Measurements from ENCODE around the gene SPRYD3.

Gene SPRYD3

DNA sequence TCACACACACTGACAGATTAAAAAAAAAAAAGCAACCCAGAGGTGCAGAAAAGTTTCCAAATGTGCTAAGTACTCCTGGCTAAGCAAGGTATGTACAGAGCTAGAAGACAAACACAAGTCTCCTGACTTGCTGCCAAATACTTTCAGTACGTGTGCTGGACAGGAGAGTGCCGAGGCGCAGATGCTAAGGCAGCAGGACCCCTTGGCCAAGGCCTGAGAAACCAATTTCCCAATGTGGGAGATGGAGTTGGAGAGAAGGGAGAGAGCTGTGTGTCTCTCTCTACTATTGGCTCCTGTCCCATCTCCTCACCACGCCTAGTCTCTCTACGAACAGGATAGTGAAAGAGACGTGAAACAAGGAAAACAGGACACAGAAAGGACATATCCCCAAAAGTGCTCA lies 5.3 kb downstream of the SPRYD3 start:
- no peak for DNase-seq (ENCODE audit: low spot score in 2 of 2)
- H3K27ac Mint-ChIP-seq: peak overlapping the region; percentile 93
- no peak overlapping the region for H3K4me3 Mint-ChIP-seq
- H3K4me1 Mint-ChIP-seq: peaks cover 64% of the 10 kb centered on the region
- ATAC-seq: no peak
- H3K9me3 Mint-ChIP-seq: no peaks in the 10 kb centered on the region
- peaks cover 78% of the 10 kb centered on the region for H3K36me3 Mint-ChIP-seq

DNA sequence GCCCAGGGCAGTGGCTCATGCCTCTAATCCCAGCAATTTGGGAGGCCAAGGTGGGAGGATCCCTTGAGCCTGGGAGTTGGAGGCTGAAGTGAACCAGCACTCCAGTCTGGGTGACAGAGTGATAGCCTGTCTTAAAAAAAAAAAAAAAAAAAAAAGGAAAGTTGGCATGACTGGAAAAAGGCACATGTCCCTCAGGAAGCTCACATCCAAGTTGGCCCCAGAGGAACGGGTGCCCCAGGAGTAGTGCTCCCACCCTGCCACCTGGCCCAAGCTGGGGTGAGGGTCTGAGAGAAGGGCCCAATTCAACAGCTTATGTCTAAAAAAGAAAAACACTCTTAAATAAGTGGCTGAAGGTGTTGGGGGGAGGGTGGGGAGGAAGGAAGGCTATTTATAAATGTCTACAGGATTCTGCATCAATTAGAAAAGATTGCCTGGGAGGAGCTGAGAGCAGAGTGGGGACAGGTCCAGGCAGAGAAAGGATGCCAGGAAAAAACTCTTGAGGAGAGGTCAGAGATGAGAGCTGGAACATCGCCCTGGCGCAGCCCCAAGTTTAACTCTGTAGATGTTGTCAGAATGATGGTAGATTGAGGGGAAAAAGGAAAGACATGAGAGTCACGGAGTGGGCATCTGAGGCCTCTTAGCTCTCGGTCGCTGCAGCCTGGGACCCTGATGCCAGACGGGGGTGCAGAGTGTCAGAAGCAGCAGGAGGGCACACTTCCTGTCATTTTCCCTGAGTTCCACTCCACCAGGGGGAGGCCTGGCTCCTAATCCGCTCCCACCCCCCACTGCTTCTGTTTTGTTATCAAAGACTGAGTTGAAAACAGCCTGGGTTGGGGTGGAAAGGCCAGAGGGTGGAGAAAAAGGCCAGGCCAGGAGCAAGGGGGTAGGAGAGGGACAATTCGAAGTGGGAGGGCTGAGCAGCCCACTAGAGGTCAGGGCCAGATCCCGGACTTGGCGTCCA lies 7.3 kb downstream of the SPRYD3 start:
- Mint-ChIP-seq H3K4me3 (no peak overlapping the region), H3K4me1 (peaks cover 64% of the 10 kb centered on the region), H3K9me3 (no peaks in the 10 kb centered on the region), H3K27ac (peak overlapping the region; percentile 72), H3K36me3 (peaks cover 87% of the 10 kb centered on the region)
- no peak for DNase-seq (ENCODE audit: low spot score in 2 of 2)
- no peak for ATAC-seq

DNA sequence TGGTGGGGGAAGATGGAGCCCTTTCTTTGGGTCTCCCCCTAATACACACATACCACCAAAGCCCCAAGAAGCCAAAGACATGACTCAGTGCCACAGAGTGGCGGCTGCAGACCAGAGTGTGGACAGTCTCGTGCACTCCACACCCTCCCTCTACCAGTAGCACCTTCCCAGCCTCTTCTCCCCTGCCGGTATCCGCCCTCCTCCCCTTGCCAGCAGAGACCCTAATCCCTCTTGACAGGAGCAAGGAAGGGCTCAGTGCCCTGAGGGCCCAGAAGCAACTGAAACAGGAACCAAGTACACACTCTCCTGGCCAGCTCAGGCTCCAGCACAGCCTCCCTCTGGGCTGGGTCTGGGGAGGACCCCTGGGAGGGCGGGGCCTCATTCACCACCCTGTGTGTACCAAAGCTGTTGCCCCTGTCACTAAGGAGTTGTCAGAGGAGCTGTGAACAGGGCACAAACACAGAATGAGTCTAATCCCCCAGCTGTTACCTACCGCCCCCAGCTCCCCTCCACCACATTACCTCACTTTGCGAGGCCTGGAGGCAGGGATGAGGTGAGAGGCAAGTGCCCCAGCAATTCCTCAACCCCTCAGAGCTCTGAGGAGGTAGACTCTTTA lies 8.2 kb downstream of the SPRYD3 start:
- H3K27ac Mint-ChIP-seq: peak overlapping the region; percentile 72

DNA sequence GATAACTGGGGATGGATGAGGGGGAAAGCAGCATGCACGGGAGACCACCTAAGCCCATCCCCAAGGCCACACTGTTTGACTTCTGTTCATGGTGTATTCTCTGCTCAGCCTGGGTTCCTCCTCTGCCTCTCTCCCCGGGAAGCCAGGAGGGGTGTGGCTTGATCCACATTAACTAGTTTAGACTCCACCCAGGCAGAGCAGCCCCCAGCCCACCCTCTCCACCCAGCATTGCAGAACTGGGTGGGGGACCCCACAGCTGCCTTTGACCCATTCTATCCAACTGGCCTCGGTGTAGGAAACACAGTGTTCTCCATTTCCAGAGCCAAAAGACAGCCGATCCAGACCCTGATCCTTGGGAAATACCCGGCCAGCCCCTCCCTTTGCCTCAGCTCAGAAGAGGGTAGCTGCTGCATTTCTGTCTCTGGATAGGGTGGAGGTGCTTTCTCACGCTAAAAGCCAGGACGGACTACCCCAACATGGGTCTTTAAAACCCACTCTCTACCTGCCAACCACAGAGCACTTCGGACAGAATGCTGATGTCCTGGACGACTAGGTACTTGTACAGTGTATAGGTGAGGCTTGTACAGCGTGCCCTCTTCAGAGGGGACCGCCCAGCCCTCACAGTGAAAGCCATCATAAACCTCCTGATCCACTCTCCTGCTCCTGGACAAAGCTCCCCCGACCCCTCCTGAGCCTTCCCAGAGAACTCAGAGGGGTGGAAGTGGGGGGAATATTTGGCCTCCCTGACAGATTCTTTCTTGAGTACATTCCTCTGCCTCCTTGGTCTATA lies 9.4 kb downstream of the SPRYD3 start:
- DNase-seq (ENCODE audit: low spot score in 2 of 2) (no peak), ATAC-seq (no peak)
- Mint-ChIP-seq H3K9me3 (no peaks in the 10 kb centered on the region), H3K4me1 (peaks cover 65% of the 10 kb centered on the region), H3K4me3 (no peak overlapping the region), H3K27ac (peak overlapping the region; percentile 72), H3K36me3 (peaks cover 87% of the 10 kb centered on the region)

More for the DNA sequence above, 8.2 kb downstream of the SPRYD3 start:
- ATAC-seq (no peak), DNase-seq (ENCODE audit: low spot score in 2 of 2) (no peak)
- no peaks in the 10 kb centered on the region for H3K9me3 Mint-ChIP-seq
- peaks cover 87% of the 10 kb centered on the region for H3K36me3 Mint-ChIP-seq
- no peak overlapping the region for H3K4me3 Mint-ChIP-seq
- H3K4me1 Mint-ChIP-seq: peaks cover 65% of the 10 kb centered on the region

DNA sequence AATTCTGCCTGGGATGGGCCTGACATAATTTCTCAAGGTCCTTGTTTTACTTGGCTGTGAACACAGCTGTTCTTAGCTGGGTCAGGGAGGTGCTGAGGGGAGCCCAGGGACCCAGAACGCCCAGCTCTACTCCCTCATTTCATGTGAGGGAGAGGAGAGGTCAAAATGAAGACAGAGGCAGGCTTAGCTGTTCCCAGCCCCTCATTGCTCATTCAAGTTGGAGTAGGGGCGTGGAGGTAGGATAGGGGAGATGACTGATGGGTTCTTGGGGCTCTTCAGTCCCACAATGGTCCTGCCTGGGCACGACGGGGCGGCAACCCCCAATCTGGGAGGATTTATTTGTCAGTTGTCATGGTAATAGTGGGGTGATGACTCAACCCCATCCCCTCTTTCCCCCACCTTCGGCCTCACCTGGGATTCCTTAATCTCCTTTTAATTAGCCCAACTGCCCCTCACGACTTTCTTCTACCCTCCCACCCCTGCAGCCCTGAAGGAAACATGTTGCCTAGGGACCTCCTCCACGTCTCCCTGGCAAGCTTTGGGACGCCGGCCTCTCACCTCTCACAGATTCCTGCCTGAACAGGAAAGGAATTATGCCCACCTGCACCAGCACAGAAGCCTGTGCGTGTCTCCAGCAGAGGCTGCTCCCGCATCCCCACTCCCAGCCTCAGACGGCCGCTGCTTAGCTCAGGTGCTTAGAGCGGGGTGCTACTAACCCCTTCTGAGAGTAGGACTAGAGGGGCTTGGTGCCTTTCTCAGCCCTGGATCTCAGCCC lies 10.2 kb downstream of the SPRYD3 start:
- Mint-ChIP-seq H3K4me1 (peaks cover 60% of the 10 kb centered on the region), H3K27ac (peak overlapping the region; percentile 72), H3K9me3 (no peaks in the 10 kb centered on the region), H3K36me3 (peaks cover 85% of the 10 kb centered on the region), H3K4me3 (no peak overlapping the region)
- ATAC-seq (no peak), DNase-seq (ENCODE audit: low spot score in 2 of 2) (no peak)

DNA sequence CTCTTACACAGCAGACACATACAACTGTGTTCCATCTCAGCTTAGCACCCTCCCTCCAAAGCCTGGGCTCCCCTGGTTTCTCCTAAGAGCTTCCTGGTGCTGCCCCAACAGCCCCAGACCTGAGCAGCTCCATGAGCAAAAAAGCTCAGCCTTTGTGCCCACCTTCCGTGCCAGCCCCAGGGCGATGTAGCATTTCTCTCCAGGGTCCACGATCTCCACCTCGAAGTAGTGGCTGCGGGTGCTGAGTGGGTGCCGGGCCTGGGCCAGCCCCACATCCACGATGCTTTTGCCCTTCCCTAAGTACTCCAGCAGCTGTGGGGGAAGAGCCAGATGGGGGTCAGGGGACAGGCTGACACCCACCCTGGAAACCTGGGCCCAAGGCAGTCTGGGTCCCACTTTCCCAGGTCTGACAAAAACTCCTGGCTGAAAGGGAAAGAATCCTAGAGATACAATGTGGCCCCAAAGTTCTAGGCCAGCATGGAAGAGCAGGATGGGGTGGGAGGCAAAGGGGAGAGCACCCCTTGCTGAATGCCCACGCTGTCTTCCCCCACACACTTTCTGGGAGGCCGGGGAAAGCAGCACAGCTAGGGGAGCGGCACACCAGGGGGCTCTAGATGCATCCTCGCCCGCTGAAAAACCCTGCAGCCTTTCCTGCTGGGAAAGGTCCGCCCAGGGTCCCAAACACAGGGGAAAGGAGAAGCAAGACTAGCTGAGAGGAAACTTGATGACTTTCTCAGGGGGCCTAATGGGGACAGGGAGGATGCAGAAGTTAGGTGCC lies 11.0 kb downstream of the SPRYD3 start:
- Mint-ChIP-seq H3K4me3 (no peak overlapping the region), H3K36me3 (peaks cover 81% of the 10 kb centered on the region), H3K4me1 (peaks cover 58% of the 10 kb centered on the region), H3K27ac (peak overlapping the region; percentile 72), H3K9me3 (no peaks in the 10 kb centered on the region)
- ATAC-seq (no peak), DNase-seq (ENCODE audit: low spot score in 2 of 2) (no peak)

DNA sequence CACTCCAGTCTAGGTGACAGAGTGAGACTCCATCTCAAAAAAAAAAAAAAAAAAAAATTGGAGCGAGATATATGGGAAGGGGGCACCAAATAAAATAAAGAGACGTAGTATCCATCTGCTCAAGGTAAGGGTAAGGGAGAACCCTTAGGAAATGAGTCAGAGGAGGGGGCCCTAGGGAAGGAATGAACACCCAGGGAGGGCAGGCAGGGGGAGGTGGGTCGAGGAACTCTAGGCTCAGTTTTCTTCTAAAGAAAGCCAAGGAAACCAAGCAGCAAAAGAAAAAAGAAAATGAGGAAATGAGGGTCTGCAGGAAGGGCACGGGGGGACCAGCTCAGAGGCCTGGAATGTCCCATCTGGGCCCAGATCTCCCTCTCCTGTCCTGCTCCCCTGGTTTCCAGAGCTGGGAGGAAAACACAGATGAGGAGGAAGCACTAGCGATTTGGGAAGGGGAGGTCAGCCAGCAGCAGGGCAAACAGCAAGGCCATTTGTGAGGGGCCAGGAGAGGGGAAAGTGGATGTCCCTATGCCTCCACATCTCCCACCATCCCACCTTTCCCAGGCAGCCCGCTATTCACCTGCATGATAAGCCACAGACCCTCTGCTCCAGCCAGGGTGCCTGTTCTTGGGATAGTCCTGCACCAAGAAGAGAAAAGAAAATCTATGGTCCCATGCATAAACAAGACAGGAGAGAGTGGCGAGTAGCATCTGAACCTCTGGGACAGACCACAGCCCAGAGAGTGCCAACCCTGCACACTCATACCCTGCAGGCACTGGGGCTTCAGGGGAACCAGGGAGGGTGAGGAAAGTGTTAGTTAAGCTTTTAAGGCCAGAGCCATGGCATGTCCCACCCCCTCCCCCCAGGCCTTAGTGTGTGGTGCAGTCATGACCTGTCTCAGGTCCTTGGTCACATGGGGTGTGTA lies 11.9 kb downstream of the SPRYD3 start:
- H3K36me3 Mint-ChIP-seq: peaks cover 76% of the 10 kb centered on the region
- H3K4me3 Mint-ChIP-seq: no peak overlapping the region
- peak overlapping the region; percentile 72 for H3K27ac Mint-ChIP-seq
- no peaks in the 10 kb centered on the region for H3K9me3 Mint-ChIP-seq
- DNase-seq (ENCODE audit: low spot score in 2 of 2) (no peak), ATAC-seq (peak; percentile 68)
- H3K4me1 Mint-ChIP-seq: peaks cover 58% of the 10 kb centered on the region

DNA sequence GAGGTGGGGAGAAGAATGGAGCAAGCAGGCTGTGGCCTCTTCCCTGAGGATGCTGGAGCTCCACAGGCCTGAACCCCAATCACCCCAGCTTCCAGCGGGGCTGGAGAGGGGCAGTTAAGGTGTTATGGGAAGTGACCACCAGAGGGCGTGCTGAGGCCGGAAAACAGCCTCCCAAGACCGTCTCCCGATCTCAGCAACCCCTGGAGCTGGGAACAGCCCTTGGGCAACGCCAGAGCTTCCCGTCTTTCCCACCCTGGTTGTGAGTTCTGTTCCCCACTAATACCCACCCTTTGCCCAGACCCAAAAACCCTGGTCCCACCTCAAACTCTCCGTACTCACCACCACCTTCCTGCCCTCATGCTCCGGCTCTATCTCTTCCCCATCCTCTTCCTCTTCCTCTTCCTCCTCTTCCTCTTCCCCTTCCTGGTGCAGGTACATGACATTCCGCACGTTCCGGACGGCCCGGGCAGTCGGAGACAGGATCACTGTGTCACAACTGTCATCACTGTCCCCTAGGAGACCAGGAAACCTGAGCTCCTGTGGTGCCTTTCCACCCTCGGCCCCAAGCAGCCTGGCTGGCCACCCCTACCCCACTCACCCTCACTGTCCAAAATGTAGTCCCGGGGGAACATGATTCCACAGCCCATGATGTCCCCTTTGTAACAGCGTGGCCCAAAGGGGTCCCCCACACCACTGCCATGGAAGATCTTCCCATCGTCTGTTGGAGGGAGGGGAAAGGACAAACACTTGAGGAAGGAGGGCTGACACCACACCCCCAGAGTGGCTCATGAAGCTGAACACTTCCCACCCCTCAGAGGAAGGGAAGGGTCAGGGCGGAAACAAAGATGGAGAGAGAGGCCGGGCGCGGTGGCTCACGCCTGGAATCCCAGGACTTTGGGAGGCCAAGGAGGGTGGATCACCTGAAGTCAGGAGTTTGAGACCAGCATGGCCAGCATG lies 12.9 kb downstream of the SPRYD3 start:
- peak; percentile 60 to 83 for DNase-seq (ENCODE audit: low spot score in 2 of 2)
- peak overlapping the region; percentile 1 for H3K4me3 Mint-ChIP-seq
- H3K36me3 Mint-ChIP-seq: peaks cover 71% of the 10 kb centered on the region
- peak; percentile 64 for ATAC-seq
- H3K27ac Mint-ChIP-seq: peak overlapping the region; percentile 72
- no peaks in the 10 kb centered on the region for H3K9me3 Mint-ChIP-seq
- peaks cover 48% of the 10 kb centered on the region for H3K4me1 Mint-ChIP-seq

DNA sequence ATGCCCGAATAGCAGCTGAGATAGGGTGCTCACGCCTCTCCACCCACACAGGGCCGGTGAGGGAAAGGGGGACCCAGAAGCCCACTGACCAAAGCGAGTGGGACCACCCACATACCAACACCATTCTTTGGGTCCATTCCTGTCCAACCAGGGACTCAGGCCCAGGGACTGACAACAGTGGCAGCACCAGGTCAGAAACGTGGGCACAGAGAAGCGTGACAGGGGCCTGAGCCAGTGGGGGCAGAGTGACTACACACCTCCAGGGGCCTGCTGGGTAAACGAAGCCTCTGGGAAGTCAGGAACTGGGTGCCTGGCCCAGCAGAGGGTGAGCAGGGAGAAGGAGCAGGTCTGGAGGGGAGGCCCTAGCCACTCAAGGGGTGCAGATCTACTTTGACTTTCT lies 13.7 kb downstream of the SPRYD3 start:
- Mint-ChIP-seq H3K4me3 (no peak overlapping the region), H3K36me3 (peaks cover 65% of the 10 kb centered on the region), H3K4me1 (peaks cover 40% of the 10 kb centered on the region), H3K9me3 (no peaks in the 10 kb centered on the region), H3K27ac (peak overlapping the region; percentile 72)
- ATAC-seq: no peak
- no peak for DNase-seq (ENCODE audit: low spot score in 2 of 2)

DNA sequence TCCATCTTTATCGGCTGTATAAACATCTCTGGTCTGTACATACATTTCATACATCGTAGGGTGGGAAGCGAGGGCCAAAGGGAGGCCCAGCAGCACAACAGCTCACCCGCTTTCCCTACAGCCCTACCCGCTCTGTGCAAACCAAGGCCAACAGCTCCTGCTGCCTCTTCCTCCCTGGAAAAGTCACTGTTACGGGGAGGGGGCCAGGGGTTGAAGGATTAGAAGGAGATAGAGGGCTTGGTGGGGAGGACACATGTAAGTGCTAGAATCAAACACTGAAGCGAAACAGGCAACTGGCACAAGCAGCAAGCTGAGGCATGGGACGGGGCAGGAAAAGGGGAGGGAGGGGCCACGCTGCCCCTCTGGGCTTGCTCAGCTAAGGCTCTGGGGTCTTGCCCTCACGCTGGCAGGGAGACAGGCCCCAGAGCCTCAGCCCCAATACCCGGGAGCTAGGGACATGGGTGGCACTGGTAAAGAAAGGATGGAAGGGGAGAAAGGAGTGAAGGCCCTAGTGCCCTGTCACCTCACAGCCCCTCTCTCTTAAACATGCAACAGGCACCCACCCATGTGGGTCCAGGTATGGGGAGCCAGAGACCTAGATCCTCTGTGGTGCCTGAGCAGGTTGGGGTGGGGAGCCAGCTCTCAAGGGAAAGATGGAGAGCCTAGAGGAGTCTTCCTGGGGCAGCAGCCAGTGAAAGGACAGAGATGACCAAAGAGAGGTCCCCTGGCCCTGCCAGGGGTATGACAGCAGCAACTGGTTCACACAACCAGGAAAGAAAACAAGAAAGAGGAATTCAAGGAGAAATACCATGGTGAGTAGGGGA lies 14.4 kb downstream of the SPRYD3 start:
- Mint-ChIP-seq H3K4me1 (peaks cover 39% of the 10 kb centered on the region), H3K4me3 (no peak overlapping the region), H3K9me3 (no peaks in the 10 kb centered on the region), H3K27ac (peak overlapping the region; percentile 72), H3K36me3 (peaks cover 59% of the 10 kb centered on the region)
- DNase-seq (ENCODE audit: low spot score in 2 of 2): no peak
- no peak for ATAC-seq

DNA sequence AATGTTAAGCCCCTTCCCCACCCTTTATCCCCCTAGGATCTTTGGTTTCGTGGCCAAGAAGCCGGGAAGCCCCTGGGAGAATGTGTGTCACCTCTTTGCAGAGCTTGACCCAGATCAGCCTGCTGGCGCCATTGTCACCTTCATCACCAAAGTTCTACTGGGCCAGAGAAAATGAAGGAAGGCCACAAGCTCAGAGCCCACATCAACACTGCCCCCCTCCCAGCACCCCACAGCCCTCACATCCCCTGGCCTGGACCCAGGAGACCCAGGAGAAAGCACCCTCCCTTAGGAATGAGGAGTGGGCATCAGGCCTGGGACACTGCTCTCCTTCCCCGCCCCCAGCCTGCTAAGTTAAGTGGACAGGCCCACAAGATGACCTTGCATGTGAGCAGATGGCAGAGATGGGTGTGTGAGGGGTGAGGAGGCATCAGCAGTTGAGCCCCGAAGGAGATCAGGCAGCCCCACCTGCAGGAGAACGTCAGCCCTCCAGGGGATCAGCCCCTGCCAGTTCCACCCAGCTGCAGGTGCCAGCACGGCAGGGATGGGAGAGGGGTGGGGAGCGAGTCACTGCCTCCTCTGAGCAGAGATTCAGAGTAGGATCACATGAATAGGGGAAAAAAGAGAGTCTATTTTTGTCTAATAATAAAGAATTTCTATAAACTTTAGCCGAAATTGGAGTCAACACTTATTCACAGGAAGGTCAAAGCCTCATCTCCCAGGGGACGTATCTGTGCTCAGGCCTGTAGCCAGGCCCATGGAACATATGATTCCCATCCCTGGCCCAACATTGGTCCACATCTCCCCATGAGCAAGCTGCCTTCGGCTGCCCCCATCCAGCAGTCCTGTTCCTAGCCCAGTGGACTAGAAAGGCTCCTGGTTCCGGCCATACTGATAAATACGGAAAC lies 15.2 kb downstream of the SPRYD3 start:
- Mint-ChIP-seq H3K36me3 (peaks cover 56% of the 10 kb centered on the region), H3K27ac (no peak overlapping the region), H3K4me3 (no peak overlapping the region), H3K9me3 (no peaks in the 10 kb centered on the region), H3K4me1 (peaks cover 32% of the 10 kb centered on the region)
- no peak for DNase-seq (ENCODE audit: low spot score in 2 of 2)
- ATAC-seq: no peak
